SK-N-SH treated with all-trans-retinoic acid at 6 μM for 48 hours (cell line): Measurements from ENCODE around the gene KLHL26.

Source experiments
- ATAC-seq: fragments of 200-7000 bp; cut with Tn5 transposase; 3 replicates; pipeline ENCODE4 v1.9.1; 2020; ENCODE audit warnings: mild to moderate bottlenecking, moderate library complexity
- ARNTL ChIP-seq: fragments of 450-650 bp; formaldehyde crosslinking; IDR thresholded peaks from 2 replicates; pipeline ENCODE4 v1.5.0; 2020; ENCODE audit warnings: low read depth, mild to moderate bottlenecking, moderate library complexity, borderline replicate concordance
- BACH2 ChIP-seq: fragments of 250-450 bp; sonication (Bioruptor Pico); IDR thresholded peaks from 2 replicates; pipeline ENCODE4 v1.9.0; 2021; ENCODE audit warnings: mild to moderate bottlenecking, borderline replicate concordance
- CSDC2 ChIP-seq: fragments of 250-450 bp; sonication (Bioruptor Pico); IDR thresholded peaks from 2 replicates; pipeline ENCODE4 v1.5.0; 2020; ENCODE audit warnings: mild to moderate bottlenecking, moderate library complexity
- ESRRG ChIP-seq: fragments of 250-450 bp; sonication (Bioruptor Pico); IDR thresholded peaks from 2 replicates; pipeline ENCODE4 v1.6.1; 2021; ENCODE audit warnings: mild to moderate bottlenecking
- GLIS3 ChIP-seq: fragments of 250-450 bp; sonication (Bioruptor Pico); IDR thresholded peaks from 2 replicates; pipeline ENCODE4 v1.5.0; 2020; ENCODE audit warnings: mild to moderate bottlenecking, moderate library complexity
- ISL1 ChIP-seq: fragments of 250-450 bp; sonication (Bioruptor Pico); IDR thresholded peaks from 2 replicates; pipeline ENCODE4 v2.1.2; 2022; ENCODE audit warnings: mild to moderate bottlenecking, moderate library complexity
- OSR1 ChIP-seq: fragments of 250-450 bp; sonication (Bioruptor Pico); IDR thresholded peaks from 2 replicates; pipeline ENCODE4 v1.8.0; 2022; ENCODE audit warnings: moderate library complexity, mild to moderate bottlenecking, inconsistent platforms
- PPARA ChIP-seq: fragments of 250-450 bp; sonication (Bioruptor Pico); IDR thresholded peaks from 2 replicates; pipeline ENCODE4 v1.5.0; 2020; ENCODE audit warnings: mild to moderate bottlenecking, borderline replicate concordance
- RARB ChIP-seq: fragments of 250-450 bp; sonication (Bioruptor Pico); IDR thresholded peaks from 2 replicates; pipeline ENCODE4 v1.8.0; 2021; ENCODE audit warnings: mild to moderate bottlenecking, moderate library complexity
- SNAI2 ChIP-seq: fragments of 250-450 bp; sonication (Bioruptor Pico); IDR thresholded peaks from 2 replicates; pipeline ENCODE4 v1.5.0; 2020; ENCODE audit warnings: mild to moderate bottlenecking, moderate library complexity
- TCF4 ChIP-seq: fragments of 250-450 bp; sonication (Bioruptor Pico); IDR thresholded peaks from 2 replicates; pipeline ENCODE4 v1.8.0; 2021; ENCODE audit warnings: mild to moderate bottlenecking, moderate library complexity, borderline replicate concordance
- TOX ChIP-seq: fragments of 250-450 bp; sonication (Bioruptor Pico); IDR thresholded peaks from 2 replicates; pipeline ENCODE4 v1.8.0; 2021; ENCODE audit warnings: mild to moderate bottlenecking, moderate library complexity, borderline replicate concordance
- ZC3H10 ChIP-seq: fragments of 250-450 bp; sonication (Bioruptor Pico); IDR thresholded peaks from 2 replicates; pipeline ENCODE4 v1.5.1; 2021; ENCODE audit warnings: mild to moderate bottlenecking, moderate library complexity
- ZFP3 ChIP-seq: fragments of 250-450 bp; sonication (Bioruptor Pico); IDR thresholded peaks from 2 replicates; pipeline ENCODE4 v1.5.0; 2020; ENCODE audit warnings: mild to moderate bottlenecking, moderate library complexity
- ZFP30 ChIP-seq: fragments of 450-650 bp; formaldehyde crosslinking; IDR thresholded peaks from 2 replicates; pipeline ENCODE4 v1.5.0; 2022; ENCODE audit warnings: mild to moderate bottlenecking, moderate library complexity
- ZNF70 ChIP-seq: fragments of 450-650 bp; formaldehyde crosslinking; IDR thresholded peaks from 2 replicates; pipeline ENCODE4 v1.5.0; 2020; ENCODE audit warnings: mild to moderate bottlenecking, moderate library complexity
- TF ChIP-seq, protein P1 (sequence below): fragments of 250-450 bp; sonication (Bioruptor Pico); IDR thresholded peaks from 2 replicates; pipeline ENCODE4 v1.5.1; 2020; ENCODE audit warnings: low read depth, mild to moderate bottlenecking, moderate library complexity
- TF ChIP-seq, protein P2 (sequence below): fragments of 250-450 bp; sonication (Bioruptor Pico); IDR thresholded peaks from 2 replicates; pipeline ENCODE4 v1.5.0; 2020; ENCODE audit warnings: mild to moderate bottlenecking, moderate library complexity
- TF ChIP-seq, protein P3 (sequence below): fragments of 250-450 bp; sonication (Bioruptor Pico); IDR thresholded peaks from 2 replicates; pipeline ENCODE4 v1.8.0; 2021; ENCODE audit warnings: low read depth, mild to moderate bottlenecking, moderate library complexity, borderline replicate concordance
- TF ChIP-seq, protein P4 (sequence below): fragments of 250-450 bp; sonication (Bioruptor Pico); IDR thresholded peaks from 2 replicates; pipeline ENCODE4 v1.8.0; 2020; ENCODE audit warnings: mild to moderate bottlenecking, moderate library complexity, borderline replicate concordance

The KLHL26 gene

GRCh38 chr19:18610556-18611326 is 26.1 kb upstream of the KLHL26 start:
- ATAC-seq, result no peak
- no peak for TF ChIP-seq ESRRG (CRISPR knock-in tag)
- TF ChIP-seq ZC3H10, result no peak
- no peak for TF ChIP-seq ARNTL
- no peak for TF ChIP-seq PPARA (CRISPR knock-in tag)
- no peak for TF ChIP-seq TCF4 (CRISPR knock-in tag)
- TF ChIP-seq, protein P1, sequence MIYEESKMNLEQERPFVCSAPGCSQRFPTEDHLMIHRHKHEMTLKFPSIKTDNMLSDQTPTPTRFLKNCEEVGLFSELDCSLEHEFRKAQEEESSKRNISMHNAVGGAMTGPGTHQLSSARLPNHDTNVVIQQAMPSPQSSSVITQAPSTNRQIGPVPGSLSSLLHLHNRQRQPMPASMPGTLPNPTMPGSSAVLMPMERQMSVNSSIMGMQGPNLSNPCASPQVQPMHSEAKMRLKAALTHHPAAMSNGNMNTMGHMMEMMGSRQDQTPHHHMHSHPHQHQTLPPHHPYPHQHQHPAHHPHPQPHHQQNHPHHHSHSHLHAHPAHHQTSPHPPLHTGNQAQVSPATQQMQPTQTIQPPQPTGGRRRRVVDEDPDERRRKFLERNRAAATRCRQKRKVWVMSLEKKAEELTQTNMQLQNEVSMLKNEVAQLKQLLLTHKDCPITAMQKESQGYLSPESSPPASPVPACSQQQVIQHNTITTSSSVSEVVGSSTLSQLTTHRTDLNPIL (CRISPR knock-in tag), result no peak
- TF ChIP-seq TOX (CRISPR knock-in tag), result no peak
- no peak for TF ChIP-seq SNAI2
- TF ChIP-seq ZNF70, result no peak
- no peak for TF ChIP-seq CSDC2 (CRISPR knock-in tag)
- TF ChIP-seq, protein P2, sequence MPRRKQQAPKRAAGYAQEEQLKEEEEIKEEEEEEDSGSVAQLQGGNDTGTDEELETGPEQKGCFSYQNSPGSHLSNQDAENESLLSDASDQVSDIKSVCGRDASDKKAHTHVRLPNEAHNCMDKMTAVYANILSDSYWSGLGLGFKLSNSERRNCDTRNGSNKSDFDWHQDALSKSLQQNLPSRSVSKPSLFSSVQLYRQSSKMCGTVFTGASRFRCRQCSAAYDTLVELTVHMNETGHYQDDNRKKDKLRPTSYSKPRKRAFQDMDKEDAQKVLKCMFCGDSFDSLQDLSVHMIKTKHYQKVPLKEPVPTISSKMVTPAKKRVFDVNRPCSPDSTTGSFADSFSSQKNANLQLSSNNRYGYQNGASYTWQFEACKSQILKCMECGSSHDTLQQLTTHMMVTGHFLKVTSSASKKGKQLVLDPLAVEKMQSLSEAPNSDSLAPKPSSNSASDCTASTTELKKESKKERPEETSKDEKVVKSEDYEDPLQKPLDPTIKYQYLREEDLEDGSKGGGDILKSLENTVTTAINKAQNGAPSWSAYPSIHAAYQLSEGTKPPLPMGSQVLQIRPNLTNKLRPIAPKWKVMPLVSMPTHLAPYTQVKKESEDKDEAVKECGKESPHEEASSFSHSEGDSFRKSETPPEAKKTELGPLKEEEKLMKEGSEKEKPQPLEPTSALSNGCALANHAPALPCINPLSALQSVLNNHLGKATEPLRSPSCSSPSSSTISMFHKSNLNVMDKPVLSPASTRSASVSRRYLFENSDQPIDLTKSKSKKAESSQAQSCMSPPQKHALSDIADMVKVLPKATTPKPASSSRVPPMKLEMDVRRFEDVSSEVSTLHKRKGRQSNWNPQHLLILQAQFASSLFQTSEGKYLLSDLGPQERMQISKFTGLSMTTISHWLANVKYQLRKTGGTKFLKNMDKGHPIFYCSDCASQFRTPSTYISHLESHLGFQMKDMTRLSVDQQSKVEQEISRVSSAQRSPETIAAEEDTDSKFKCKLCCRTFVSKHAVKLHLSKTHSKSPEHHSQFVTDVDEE (CRISPR knock-in tag), result no peak
- TF ChIP-seq ZFP30, result no peak
- no peak for TF ChIP-seq ZFP3 (CRISPR knock-in tag)

DNA sequence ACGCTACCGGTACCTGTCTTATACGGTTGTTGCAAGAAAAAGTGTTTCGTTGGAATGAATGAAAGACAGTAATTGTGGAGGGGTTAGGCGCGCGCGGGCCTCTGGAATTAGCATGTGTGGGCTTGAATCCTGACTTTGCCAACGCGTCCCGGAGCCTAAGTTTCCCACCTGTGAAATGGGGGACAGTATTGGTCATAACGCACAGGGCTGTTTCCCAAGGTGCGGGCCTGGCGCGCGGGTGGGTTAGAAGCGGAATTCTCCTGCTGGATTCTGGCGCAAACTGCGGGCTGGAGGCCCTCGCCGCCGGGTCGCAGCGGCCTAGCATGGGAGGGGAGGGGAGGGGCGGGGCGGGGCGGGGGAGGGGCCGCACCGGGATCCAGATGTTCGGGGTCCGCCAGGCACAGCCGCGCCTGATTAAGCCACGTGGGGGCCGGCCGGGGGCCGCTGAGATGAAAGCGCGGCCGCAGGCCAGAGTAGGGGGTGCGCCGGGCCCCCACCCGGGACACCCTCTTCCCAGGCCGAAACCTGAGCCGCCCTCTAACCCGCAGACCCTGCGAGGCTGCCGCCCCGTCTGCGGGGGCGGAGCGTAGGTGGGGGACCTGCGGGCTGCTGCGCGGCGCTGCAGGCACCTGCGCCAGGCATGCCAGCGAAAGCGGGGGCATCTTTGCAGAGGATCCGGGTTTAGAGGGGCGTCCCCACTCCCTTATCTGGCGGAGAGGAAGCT is 25.3 kb upstream of the KLHL26 start:
- ATAC-seq, result no peak
- TF ChIP-seq, protein P1 (CRISPR knock-in tag), result no peak
- TF ChIP-seq ESRRG (CRISPR knock-in tag), result no peak
- TF ChIP-seq, protein P3, sequence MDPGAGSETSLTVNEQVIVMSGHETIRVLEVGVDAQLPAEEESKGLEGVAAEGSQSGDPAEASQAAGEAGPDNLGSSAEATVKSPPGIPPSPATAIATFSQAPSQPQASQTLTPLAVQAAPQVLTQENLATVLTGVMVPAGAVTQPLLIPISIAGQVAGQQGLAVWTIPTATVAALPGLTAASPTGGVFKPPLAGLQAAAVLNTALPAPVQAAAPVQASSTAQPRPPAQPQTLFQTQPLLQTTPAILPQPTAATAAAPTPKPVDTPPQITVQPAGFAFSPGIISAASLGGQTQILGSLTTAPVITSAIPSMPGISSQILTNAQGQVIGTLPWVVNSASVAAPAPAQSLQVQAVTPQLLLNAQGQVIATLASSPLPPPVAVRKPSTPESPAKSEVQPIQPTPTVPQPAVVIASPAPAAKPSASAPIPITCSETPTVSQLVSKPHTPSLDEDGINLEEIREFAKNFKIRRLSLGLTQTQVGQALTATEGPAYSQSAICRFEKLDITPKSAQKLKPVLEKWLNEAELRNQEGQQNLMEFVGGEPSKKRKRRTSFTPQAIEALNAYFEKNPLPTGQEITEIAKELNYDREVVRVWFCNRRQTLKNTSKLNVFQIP, result no peak
- TF ChIP-seq OSR1, result no peak
- TF ChIP-seq ZFP3 (CRISPR knock-in tag), result no peak
- TF ChIP-seq GLIS3 (CRISPR knock-in tag), result no peak
- no peak for TF ChIP-seq ISL1 (CRISPR knock-in tag)
- TF ChIP-seq, protein P2 (CRISPR knock-in tag), result no peak
- TF ChIP-seq PPARA (CRISPR knock-in tag), result no peak
- TF ChIP-seq TCF4 (CRISPR knock-in tag), result no peak
- TF ChIP-seq ZC3H10, result no peak
- no peak for TF ChIP-seq RARB (CRISPR knock-in tag)
- TF ChIP-seq, protein P4, sequence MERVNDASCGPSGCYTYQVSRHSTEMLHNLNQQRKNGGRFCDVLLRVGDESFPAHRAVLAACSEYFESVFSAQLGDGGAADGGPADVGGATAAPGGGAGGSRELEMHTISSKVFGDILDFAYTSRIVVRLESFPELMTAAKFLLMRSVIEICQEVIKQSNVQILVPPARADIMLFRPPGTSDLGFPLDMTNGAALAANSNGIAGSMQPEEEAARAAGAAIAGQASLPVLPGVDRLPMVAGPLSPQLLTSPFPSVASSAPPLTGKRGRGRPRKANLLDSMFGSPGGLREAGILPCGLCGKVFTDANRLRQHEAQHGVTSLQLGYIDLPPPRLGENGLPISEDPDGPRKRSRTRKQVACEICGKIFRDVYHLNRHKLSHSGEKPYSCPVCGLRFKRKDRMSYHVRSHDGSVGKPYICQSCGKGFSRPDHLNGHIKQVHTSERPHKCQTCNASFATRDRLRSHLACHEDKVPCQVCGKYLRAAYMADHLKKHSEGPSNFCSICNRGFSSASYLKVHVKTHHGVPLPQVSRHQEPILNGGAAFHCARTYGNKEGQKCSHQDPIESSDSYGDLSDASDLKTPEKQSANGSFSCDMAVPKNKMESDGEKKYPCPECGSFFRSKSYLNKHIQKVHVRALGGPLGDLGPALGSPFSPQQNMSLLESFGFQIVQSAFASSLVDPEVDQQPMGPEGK (CRISPR knock-in tag), result no peak
- no peak for TF ChIP-seq BACH2 (CRISPR knock-in tag)
- no peak for TF ChIP-seq ZFP30
